Raji (cell line): ENCODE results near the gene ITGB4.
A peak's percentile ranks its signal among the peaks of the same experiment; 100 is the strongest.

Experiments used
- POLR2A ChIP-seq: IDR thresholded peaks from 2 replicates; pipeline ENCODE4 v1.6.1; 2011; ENCODE audit warnings: low read depth, low read length, control low read depth; ENCODE audit not compliant: insufficient read depth

The ITGB4 gene

DNA sequence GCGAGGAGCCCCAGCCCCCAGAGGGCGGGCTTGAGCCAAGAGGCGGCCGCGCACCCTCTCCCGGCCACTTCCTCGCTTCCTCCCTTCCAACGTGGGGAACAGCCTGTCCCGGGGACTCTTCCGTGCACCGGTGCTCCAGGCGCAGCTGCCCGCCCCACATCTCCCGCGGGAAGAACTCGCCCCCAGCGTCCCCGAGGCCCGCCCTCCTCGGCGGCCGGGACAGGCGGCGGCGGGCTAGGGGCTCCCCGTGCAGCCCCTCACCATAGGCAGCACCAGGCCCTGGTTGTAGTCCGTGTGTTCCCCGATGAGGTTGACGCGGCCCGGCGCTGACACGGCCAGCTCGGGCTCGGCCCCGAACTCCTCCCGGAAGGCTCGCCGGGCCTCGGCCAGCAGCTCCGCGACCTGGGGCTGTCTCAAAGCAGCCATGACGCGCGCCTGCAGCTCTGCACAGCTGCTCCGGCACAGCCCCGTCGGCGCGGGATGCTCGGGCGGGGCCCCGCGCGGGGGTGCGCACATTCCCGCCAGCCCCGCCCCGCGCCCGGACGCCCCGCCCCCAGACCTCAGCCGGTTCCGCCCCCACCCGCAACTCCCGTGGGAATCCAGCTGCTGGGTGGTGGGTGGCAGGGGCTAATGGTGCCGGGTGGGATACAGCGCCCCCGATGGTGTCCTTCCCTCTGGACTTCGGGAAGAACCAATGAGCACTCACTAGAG is 43.6 kb downstream of the ITGB4 start, which contains the start of gene GALK1:
TSS of gene GALK1 (minus strand) at position 482 of the 711 bp plus-strand sequence. CDS start at position 426, 56 bp downstream.
- TF ChIP-seq POLR2A, result peak; percentile 60

DNA sequence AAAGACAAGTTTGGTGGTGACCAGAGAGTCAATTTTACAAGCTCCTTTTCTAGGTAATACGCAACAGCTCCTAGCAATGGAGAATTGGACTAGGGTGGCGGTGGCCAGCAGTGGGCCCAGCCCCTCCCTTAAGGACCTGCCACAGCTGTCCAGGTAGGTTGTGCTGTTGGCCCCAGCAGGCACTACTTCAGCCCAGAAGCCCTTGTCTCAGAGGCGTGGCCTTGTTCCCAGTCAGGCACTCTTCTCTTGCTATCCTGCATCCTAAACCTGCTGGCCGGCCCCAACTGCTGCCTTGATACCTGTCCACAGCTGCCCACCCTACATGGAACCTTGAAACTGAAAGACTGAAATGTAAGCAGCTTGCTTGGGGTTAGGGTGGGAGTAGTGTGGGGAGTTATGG is 44.7 kb downstream of the ITGB4 start:
- TF ChIP-seq POLR2A, result no peak

- no peak for TF ChIP-seq POLR2A
Measured at GRCh38 chr17:75767881-75768280, 46.6 kb downstream of the ITGB4 start.

GRCh38 chr17:75769536-75769935 is 48.3 kb downstream of the ITGB4 start:
- TF ChIP-seq POLR2A, result no peak

DNA sequence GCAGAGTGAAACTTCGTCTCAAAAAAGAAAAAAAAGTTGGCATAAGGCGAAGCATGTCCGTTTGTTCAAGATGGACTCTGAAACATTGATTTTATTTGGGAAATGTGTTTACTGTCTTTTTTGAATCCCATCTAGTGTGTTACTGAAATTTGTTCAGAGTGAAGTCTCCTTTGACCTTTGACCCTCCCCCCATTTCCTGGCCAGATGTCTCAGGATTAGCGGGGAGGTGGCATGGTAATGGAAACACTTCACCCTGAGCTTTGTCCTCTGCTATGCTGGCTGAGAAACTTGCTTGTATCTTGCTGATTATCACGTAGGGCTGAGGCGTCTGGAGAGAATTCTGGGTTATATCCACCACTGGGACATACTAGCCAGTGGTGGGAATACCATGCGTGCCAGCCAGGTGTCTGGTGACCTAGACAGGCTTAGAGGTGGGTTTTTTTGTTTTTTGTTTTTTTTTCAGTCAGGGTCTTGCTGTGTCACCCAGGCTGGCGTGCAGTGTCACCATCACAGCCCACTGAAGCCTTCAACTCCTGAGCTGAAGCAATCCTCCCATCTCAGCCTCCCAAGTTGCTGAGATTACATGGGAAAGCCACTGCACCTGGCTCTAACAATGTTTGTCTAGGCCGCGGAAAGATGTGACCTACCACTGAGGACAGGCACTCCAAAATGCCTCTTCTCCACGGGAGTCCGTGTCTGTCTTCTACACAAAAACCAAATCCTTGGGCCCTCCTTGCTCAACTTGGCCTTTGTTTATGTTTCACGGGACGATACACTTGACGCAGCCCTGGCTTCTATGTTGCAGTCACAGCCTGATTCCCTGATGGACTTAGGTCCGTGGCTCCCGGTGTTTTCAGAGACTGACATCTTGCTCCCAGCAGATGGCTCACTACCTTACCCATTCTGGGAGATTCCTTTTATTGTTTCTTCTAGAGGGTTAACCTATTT is 50.3 kb downstream of the ITGB4 start:
- TF ChIP-seq POLR2A, result no peak

- TF ChIP-seq POLR2A, result no peak
Measured at GRCh38 chr17:75773121-75773807, 52.0 kb downstream of the ITGB4 start.

- TF ChIP-seq POLR2A, result no peak
Measured at GRCh38 chr17:75773808-75774470, 52.7 kb downstream of the ITGB4 start.

DNA sequence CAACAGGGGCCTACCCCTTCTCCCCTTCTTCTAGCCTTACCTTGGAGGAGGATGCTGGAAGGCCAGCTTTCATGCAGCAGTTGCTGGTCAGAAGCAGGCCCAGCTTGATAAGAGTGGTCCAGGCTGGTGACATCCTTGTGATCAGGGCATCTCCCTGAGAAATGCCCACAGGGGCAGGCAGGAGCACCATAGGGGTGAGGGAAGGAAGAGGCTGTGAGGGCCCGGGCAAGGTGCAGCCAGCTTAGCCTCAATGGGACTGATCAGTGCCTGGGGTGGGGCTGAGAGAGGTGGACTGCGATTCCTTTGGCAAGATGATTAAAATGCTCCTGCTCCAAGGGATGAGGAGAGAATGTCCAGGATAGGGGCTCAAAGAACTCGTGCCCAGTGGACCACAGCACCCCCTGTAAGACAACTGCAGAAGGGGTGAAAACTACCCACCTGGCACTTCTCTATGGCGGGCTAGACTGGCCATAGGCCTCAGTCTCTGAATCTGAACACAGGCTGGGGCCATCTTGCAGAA is 53.3 kb downstream of the ITGB4 start:
- TF ChIP-seq POLR2A, result no peak

GRCh38 chr17:75774991-75775668 is 53.9 kb downstream of the ITGB4 start:
- no peak for TF ChIP-seq POLR2A

- 0 out of 2 replicates have a peak, but pooled peaks have one; percentile 6 for TF ChIP-seq POLR2A
Measured at GRCh38 chr17:75776386-75777295, 55.4 kb downstream of the ITGB4 start.

DNA sequence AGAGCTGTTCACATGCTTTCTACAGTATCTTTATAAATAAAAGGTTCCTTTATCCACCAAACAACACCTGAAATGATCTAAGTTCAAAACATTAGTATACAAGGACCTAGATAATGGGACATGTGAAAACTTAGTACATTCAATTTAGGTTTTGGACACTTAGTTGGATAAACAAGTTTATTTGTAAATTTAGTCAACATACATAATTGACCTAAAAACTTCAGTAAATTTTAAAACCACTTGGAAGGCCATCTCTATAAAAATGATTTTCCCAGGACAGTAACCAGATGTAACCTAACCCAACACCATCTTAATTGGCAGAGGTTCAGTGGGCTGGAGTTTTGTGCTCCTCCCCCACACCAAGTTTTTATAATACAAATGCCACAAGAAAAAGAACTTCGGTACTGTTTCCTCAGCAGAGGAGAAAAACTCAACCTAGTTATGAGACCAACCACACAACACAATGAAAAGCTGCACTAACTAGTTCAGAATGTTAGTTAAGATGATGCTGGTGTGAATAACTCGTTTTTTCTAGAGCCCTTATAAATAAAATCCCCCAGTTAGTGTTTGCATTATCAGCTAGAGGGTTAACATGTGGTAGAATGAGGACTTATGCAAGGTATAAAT is 56.1 kb downstream of the ITGB4 start:
- TF ChIP-seq POLR2A, result no peak

- no peak for TF ChIP-seq POLR2A
Measured at GRCh38 chr17:75778861-75779249, 57.6 kb downstream of the ITGB4 start.

GRCh38 chr17:75779250-75779986 is 58.2 kb downstream of the ITGB4 start:
- TF ChIP-seq POLR2A, result peak; percentile 100
